ENCODE measurements around the gene WAPL.
"Not testable (repeated sequence)": the region's sequence is repeated elsewhere in the genome, so short reads cannot be mapped to it uniquely, and the experiment has no call there.

DNA sequence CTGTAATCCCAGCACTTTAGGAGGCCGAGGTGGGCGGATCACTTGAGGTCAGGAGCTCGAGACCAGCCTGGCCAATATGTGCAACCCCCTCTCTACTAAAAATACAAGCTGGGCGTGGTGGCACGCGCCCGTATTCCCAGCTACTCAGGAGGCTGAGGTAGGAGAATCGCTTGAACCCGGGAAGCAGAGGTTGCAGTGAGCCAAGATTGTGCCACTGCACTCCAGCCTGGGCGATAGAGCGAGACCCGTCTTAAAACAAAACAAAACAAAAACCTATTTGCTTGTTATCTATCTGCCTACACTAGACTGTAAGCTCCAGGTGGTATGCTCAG lies 132.5 kb downstream of the WAPL start:
- TF ChIP-seq CTCF (IDR thresholded peaks at IDR 0.05; ENCODE audit: insufficient read depth, low read depth, low read length); EZH2 (IDR thresholded peaks at IDR 0.05; ENCODE audit: insufficient read depth, low read length): not testable (repeated sequence)
